Natural killer cell treated with Interleukin-12 subunit alpha and Interleukin-12 subunit beta and Interleukin-15 and Interleukin-18, amount 100 ng/mL, for 72 hours (primary cell): ENCODE results near the gene LRRK2. TPM values are rescaled to one million over a fixed set of nuclear protein-coding genes. Genes with fewer than 3 reads are reported as not detected.
A peak's percentile ranks its signal among the peaks of the same experiment; 100 is the strongest.

Experiments
- ATAC-seq, 2 donors: fragments of 150-1000 bp; cut with Tn5 transposase in 1 of 2; sonication (Bioruptor Pico), chemical (Tn5 transposase) in 1 of 2; 2 replicates each; pipeline ENCODE4 v1.10.0; 2021
- DNase-seq: peaks from one replicate; pipeline ENCODE4 v3.0.0; 2022; ENCODE audit warnings: low spot score
- H3K27ac Mint-ChIP-seq, 2 donors: 1 replicate in 1 of 2; 2 replicates in 1 of 2; pipeline ENCODE4 v1.8.0; 2022; ENCODE audit warnings: mixed read lengths in 2 of 2, mild to moderate bottlenecking in 1 of 2, moderate library complexity in 1 of 2
- H3K27me3 Mint-ChIP-seq, 2 donors: 1 replicate in 1 of 2; 2 replicates in 1 of 2; pipeline ENCODE4 v1.8.0; 2022; ENCODE audit warnings: mixed read lengths in 2 of 2
- H3K36me3 Mint-ChIP-seq: one replicate; pipeline ENCODE4 v1.8.0; 2022; ENCODE audit warnings: mixed read lengths
- H3K4me1 Mint-ChIP-seq, 2 donors: 1 replicate in 1 of 2; 2 replicates in 1 of 2; pipeline ENCODE4 v1.8.0; 2022; ENCODE audit warnings: low read depth in 2 of 2, mixed read lengths in 2 of 2, mild to moderate bottlenecking in 1 of 2
- H3K4me3 Mint-ChIP-seq: one replicate; pipeline ENCODE4 v1.8.0; 2022; ENCODE audit warnings: mixed read lengths
- H3K9me3 Mint-ChIP-seq: 2 replicates; pipeline ENCODE4 v1.8.0; 2022; ENCODE audit warnings: mixed read lengths
- total RNA-seq, 2 donors: library from RNA; stranded (reverse); gene quantifications; one replicate each; pipeline ENCODE4 v1.2.3, GENCODE V29; 2022

The LRRK2 gene
- total RNA-seq, result under 1 TPM; 0.29 to 0.47 TPM

DNA sequence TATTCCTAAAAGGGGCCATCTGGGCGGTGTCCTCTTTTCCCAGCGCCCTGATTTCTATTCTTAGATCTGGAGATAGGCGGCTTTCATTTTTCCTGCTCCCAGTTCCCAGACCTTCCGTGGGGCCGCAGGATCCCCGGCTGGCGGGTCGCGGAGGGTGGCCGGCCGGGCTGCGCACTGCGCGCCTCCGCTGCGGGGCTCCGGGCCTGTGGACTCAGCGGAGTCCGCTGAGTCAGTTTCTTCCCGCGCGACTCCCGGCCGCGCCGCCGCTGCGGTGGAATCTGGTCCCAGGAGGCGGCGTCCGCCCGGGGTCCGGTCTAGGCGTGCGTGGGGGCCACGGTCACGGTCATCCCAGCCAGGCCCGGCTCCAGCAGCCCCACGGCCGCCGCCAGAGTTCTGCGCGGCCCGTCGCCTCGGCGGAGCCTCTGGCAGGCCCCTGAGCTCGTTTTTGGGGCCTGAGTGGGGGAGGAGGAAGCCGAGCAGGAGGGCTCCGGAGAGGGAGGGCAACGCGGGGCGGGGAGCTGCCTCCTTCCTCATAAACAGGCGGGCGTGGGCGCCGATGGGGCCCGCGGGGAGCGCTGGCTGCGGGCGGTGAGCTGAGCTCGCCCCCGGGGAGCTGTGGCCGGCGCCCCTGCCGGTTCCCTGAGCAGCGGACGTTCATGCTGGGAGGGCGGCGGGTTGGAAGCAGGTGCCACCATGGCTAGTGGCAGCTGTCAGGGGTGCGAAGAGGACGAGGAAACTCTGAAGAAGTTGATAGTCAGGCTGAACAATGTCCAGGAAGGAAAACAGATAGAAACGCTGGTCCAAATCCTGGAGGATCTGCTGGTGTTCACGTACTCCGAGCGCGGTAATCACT is at the start of gene LRRK2:
Gene LRRK2, plus strand, starts transcription at position 559 of the 853 bp plus-strand sequence. Its CDS starts 135 bp downstream, at position 694.
- DNase-seq (peak; percentile 72), ATAC-seq (peak; percentile 82 to 86)
- H3K9me3 Mint-ChIP-seq, result no peaks in the 10 kb centered on the region
- H3K36me3 Mint-ChIP-seq, result no peaks in the 10 kb centered on the region
- H3K27me3 Mint-ChIP-seq, result peaks cover 6 to 9% of the 10 kb centered on the region in 2 donors
- H3K27ac Mint-ChIP-seq, result no peak within 1 kb of the TSS
- H3K4me3 Mint-ChIP-seq, result peak within 1 kb of the TSS; percentile 61
- H3K4me1 Mint-ChIP-seq, result peaks cover 6 to 10% of the 10 kb centered on the region in 2 donors

DNA sequence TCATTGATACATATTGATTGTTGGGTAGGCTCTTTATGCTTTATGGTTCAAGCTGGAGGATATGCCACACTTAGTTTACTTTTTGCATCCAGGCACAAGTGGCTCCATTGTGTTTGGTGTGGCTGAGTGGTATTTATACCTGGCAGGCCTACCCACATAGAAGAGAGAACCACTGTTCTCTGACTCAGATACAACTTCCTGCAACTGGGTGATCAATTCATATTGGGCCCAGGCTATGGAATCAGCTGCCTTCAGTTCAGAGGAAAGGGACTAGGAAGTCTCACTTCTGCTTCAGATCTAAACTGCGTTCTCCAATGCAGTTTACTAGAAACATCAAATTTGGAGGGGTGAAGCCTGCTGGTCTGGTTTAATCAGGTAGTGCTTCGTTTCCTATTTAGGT is 49.8 kb upstream of the LRRK2 start:
- no peak for DNase-seq
- H3K27ac Mint-ChIP-seq, result no peak overlapping the region
- no peaks in the 10 kb centered on the region for H3K9me3 Mint-ChIP-seq
- no peaks in the 10 kb centered on the region for H3K27me3 Mint-ChIP-seq
- H3K4me3 Mint-ChIP-seq, result no peak overlapping the region
- ATAC-seq, result no peak
- no peaks in the 10 kb centered on the region for H3K36me3 Mint-ChIP-seq
- no peaks in the 10 kb centered on the region for H3K4me1 Mint-ChIP-seq

- DNase-seq (no peak), ATAC-seq (no peak)
These were observed 49.3 kb upstream of the LRRK2 start for GRCh38 chr12:40175489-40175888.

GRCh38 chr12:40178701-40179100 is 46.1 kb upstream of the LRRK2 start:
- Mint-ChIP-seq H3K9me3 (no peaks in the 10 kb centered on the region), H3K4me3 (no peak overlapping the region), H3K27ac (no peak overlapping the region), H3K36me3 (no peaks in the 10 kb centered on the region), H3K27me3 (no peaks in the 10 kb centered on the region), H3K4me1 (no peaks in the 10 kb centered on the region)
- DNase-seq (no peak), ATAC-seq (no peak)

More at GRCh38 chr12:40175489-40175888, 49.3 kb upstream of the LRRK2 start:
- Mint-ChIP-seq H3K9me3 (no peaks in the 10 kb centered on the region), H3K4me3 (no peak overlapping the region), H3K27me3 (no peaks in the 10 kb centered on the region), H3K4me1 (no peaks in the 10 kb centered on the region), H3K27ac (no peak overlapping the region), H3K36me3 (no peaks in the 10 kb centered on the region)

GRCh38 chr12:40181490-40181889 is 43.3 kb upstream of the LRRK2 start:
- ATAC-seq (no peak), DNase-seq (no peak)
- Mint-ChIP-seq H3K4me3 (no peak overlapping the region), H3K4me1 (no peaks in the 10 kb centered on the region), H3K27ac (no peak overlapping the region), H3K9me3 (no peaks in the 10 kb centered on the region), H3K27me3 (no peaks in the 10 kb centered on the region), H3K36me3 (no peaks in the 10 kb centered on the region)

- no peak for ATAC-seq
- no peak for DNase-seq
These were observed 41.1 kb upstream of the LRRK2 start for GRCh38 chr12:40183715-40184114.

GRCh38 chr12:40184493-40185302 is 40.1 kb upstream of the LRRK2 start:
- no peaks in the 10 kb centered on the region for H3K36me3 Mint-ChIP-seq
- no peaks in the 10 kb centered on the region for H3K27me3 Mint-ChIP-seq
- no peak for ATAC-seq
- H3K27ac Mint-ChIP-seq, result no peak overlapping the region
- no peak overlapping the region for H3K4me3 Mint-ChIP-seq
- no peaks in the 10 kb centered on the region for H3K9me3 Mint-ChIP-seq
- H3K4me1 Mint-ChIP-seq, result no peaks in the 10 kb centered on the region
- DNase-seq, result no peak

More at GRCh38 chr12:40183715-40184114, 41.1 kb upstream of the LRRK2 start:
- Mint-ChIP-seq H3K27ac (no peak overlapping the region), H3K9me3 (no peaks in the 10 kb centered on the region), H3K4me1 (no peaks in the 10 kb centered on the region), H3K36me3 (no peaks in the 10 kb centered on the region), H3K27me3 (no peaks in the 10 kb centered on the region), H3K4me3 (no peak overlapping the region)

DNA sequence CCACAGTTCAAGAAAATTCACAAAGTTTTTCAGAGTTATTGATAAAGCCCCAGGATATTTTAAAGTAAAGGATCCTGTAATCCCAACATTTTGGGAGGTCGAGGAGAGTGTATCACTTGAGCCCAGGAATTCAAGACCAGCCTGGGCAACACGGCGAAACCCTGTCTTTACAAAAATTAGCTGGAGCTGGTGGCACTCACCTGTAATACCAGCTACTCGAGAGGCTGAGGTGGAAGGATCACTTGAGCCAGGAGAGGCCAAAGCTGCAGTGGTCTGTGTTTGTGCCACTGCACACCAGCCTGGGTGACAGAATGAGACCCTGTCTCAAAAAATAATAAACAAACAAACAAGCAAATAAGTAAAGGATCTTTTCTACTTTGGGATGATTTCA is 39.5 kb upstream of the LRRK2 start:
- ATAC-seq (no peak), DNase-seq (no peak)
- Mint-ChIP-seq H3K36me3 (no peaks in the 10 kb centered on the region), H3K9me3 (no peaks in the 10 kb centered on the region), H3K27ac (no peak overlapping the region), H3K4me3 (no peak overlapping the region), H3K4me1 (no peaks in the 10 kb centered on the region), H3K27me3 (no peaks in the 10 kb centered on the region)

GRCh38 chr12:40188558-40189320 is 36.1 kb upstream of the LRRK2 start:
- no peak for DNase-seq
- no peaks in the 10 kb centered on the region for H3K9me3 Mint-ChIP-seq
- no peaks in the 10 kb centered on the region for H3K36me3 Mint-ChIP-seq
- no peak overlapping the region for H3K27ac Mint-ChIP-seq
- no peaks in the 10 kb centered on the region for H3K27me3 Mint-ChIP-seq
- H3K4me3 Mint-ChIP-seq, result no peak overlapping the region
- peaks cover 0 to 9% of the 10 kb centered on the region in 2 donors for H3K4me1 Mint-ChIP-seq
- no peak for ATAC-seq

DNA sequence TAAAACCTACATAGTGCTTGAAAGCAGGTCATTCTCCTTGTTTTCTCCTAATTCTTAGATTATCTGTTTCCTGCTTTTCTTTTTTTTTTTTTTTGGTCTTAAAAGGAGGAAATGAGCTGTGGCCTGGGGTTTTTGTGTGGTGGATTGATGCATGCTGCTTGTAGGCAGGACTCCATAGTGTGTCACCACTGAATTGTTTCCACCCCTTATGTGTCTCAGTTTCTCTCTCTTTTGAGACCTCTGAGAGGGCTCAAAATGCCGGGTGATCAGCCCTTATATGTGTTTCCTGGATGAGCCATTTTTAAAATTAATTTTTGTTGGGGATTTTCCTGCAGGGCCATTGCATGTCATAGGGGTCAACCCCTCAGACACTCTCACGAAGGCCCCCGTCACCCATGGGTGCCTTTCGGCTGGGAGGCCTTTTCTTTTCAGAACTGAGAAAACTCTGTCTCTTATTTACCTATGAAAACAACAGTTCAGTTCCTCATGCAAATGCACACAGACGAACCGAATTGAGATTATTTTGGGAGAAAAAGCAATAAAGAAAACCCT is 32.0 kb upstream of the LRRK2 start:
- H3K36me3 Mint-ChIP-seq, result no peaks in the 10 kb centered on the region
- DNase-seq (no peak), ATAC-seq (no peak)
- no peaks in the 10 kb centered on the region for H3K9me3 Mint-ChIP-seq
- H3K27ac Mint-ChIP-seq, result no peak overlapping the region
- H3K4me3 Mint-ChIP-seq, result no peak overlapping the region
- no peaks in the 10 kb centered on the region for H3K27me3 Mint-ChIP-seq
- H3K4me1 Mint-ChIP-seq, result peaks cover 0 to 9% of the 10 kb centered on the region in 2 donors

DNA sequence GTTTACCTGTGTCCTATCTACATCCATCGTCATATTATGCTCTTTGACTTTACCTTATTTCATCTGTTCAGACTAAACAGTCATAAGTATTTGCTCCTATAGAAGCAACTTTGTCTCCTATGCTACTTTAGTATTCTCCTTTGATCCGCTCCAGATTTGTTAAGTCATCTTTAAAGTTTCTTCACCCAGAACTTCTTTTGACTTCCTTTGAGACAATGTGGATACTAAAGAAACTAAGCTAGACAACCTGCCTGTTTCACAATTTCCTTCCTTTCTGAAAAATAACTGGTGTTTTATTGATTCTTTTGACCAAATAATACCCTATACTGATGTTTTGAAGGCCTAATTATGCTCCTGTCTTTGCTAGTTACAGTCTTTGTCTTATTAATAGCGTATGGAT is 30.0 kb upstream of the LRRK2 start:
- DNase-seq, result no peak
- Mint-ChIP-seq H3K27ac (no peak overlapping the region), H3K27me3 (no peaks in the 10 kb centered on the region), H3K4me1 (peaks cover 0 to 9% of the 10 kb centered on the region in 2 donors), H3K4me3 (no peak overlapping the region), H3K36me3 (no peaks in the 10 kb centered on the region), H3K9me3 (no peaks in the 10 kb centered on the region)
- no peak for ATAC-seq

GRCh38 chr12:40197590-40197989 is 27.2 kb upstream of the LRRK2 start:
- Mint-ChIP-seq H3K27ac (no peak overlapping the region), H3K4me1 (peaks cover 0 to 5% of the 10 kb centered on the region in 2 donors), H3K27me3 (no peaks in the 10 kb centered on the region), H3K36me3 (no peaks in the 10 kb centered on the region), H3K9me3 (no peaks in the 10 kb centered on the region), H3K4me3 (no peak overlapping the region)
- no peak for DNase-seq
- ATAC-seq, result no peak

GRCh38 chr12:40198601-40199000 is 26.2 kb upstream of the LRRK2 start:
- H3K27me3 Mint-ChIP-seq, result no peaks in the 10 kb centered on the region
- H3K9me3 Mint-ChIP-seq, result no peaks in the 10 kb centered on the region
- H3K36me3 Mint-ChIP-seq, result no peaks in the 10 kb centered on the region
- H3K4me1 Mint-ChIP-seq, result peaks cover 0 to 4% of the 10 kb centered on the region in 2 donors
- H3K27ac Mint-ChIP-seq, result no peak overlapping the region
- no peak for ATAC-seq
- no peak overlapping the region for H3K4me3 Mint-ChIP-seq
- DNase-seq, result no peak
